ENCODE measurements around the gene DOCK3.

Gene DOCK3

GRCh38 chr3:50674349-50675178 lies at the start of gene DOCK3:
TSS of gene DOCK3 (plus strand) at chr3:50674927. CDS start at chr3:50675264, 337 bp downstream.
- Mint-ChIP-seq H3K4me1 (peaks cover 3% of the 10 kb centered on the region), H3K36me3 (no peaks in the 10 kb centered on the region), H3K9me3 (no peaks in the 10 kb centered on the region), H3K27ac (no peak within 1 kb of the TSS), H3K27me3 (peaks cover 20% of the 10 kb centered on the region), H3K4me3 (peak within 1 kb of the TSS; percentile 72)
- ATAC-seq (ENCODE audit: low read depth): peak; percentile 88
- peak; percentile 38 to 57 for DNase-seq (ENCODE audit: low spot score in 2 of 2)

GRCh38 chr3:50625231-50626182 lies 49.2 kb upstream of the DOCK3 start:
- no peak for DNase-seq (ENCODE audit: low spot score in 2 of 2)
- Mint-ChIP-seq H3K36me3 (no peaks in the 10 kb centered on the region), H3K4me1 (peaks cover 26% of the 10 kb centered on the region), H3K27me3 (no peaks in the 10 kb centered on the region), H3K4me3 (no peak overlapping the region), H3K27ac (no peak overlapping the region), H3K9me3 (no peaks in the 10 kb centered on the region)
- ATAC-seq (ENCODE audit: low read depth): no peak

- ATAC-seq (ENCODE audit: low read depth) (no peak), DNase-seq (ENCODE audit: low spot score in 2 of 2) (no peak)
- Mint-ChIP-seq H3K9me3 (no peaks in the 10 kb centered on the region), H3K27ac (no peak overlapping the region), H3K36me3 (no peaks in the 10 kb centered on the region), H3K27me3 (no peaks in the 10 kb centered on the region), H3K4me1 (peaks cover 28% of the 10 kb centered on the region), H3K4me3 (no peak overlapping the region)
Observed at GRCh38 chr3:50626401-50626800, 48.3 kb upstream of the DOCK3 start.

- no peak for ATAC-seq (ENCODE audit: low read depth)
- Mint-ChIP-seq H3K4me1 (peaks cover 30% of the 10 kb centered on the region), H3K9me3 (no peaks in the 10 kb centered on the region), H3K36me3 (no peaks in the 10 kb centered on the region), H3K27me3 (no peaks in the 10 kb centered on the region), H3K27ac (peak overlapping the region; percentile 60), H3K4me3 (no peak overlapping the region)
- no peak for DNase-seq (ENCODE audit: low spot score in 2 of 2)
Observed at GRCh38 chr3:50627407-50628051, 47.2 kb upstream of the DOCK3 start.

GRCh38 chr3:50628601-50629000 lies 46.1 kb upstream of the DOCK3 start:
- Mint-ChIP-seq H3K36me3 (no peaks in the 10 kb centered on the region), H3K4me3 (no peak overlapping the region), H3K9me3 (no peaks in the 10 kb centered on the region), H3K4me1 (peaks cover 28% of the 10 kb centered on the region), H3K27ac (no peak overlapping the region), H3K27me3 (no peaks in the 10 kb centered on the region)
- ATAC-seq (ENCODE audit: low read depth) (no peak), DNase-seq (ENCODE audit: low spot score in 2 of 2) (no peak)

GRCh38 chr3:50630394-50630793 lies 44.3 kb upstream of the DOCK3 start:
- peaks cover 19% of the 10 kb centered on the region for H3K4me1 Mint-ChIP-seq
- peak overlapping the region; percentile 2 for H3K4me3 Mint-ChIP-seq
- H3K27me3 Mint-ChIP-seq: no peaks in the 10 kb centered on the region
- H3K9me3 Mint-ChIP-seq: no peaks in the 10 kb centered on the region
- no peak for DNase-seq (ENCODE audit: low spot score in 2 of 2)
- ATAC-seq (ENCODE audit: low read depth): no peak
- no peak overlapping the region for H3K27ac Mint-ChIP-seq
- H3K36me3 Mint-ChIP-seq: peaks cover 2% of the 10 kb centered on the region

GRCh38 chr3:50630877-50631276 lies 43.9 kb upstream of the DOCK3 start:
- peak overlapping the region; percentile 42 for H3K27ac Mint-ChIP-seq
- peaks cover 19% of the 10 kb centered on the region for H3K4me1 Mint-ChIP-seq

GRCh38 chr3:50632450-50632849 lies 42.3 kb upstream of the DOCK3 start:
- no peaks in the 10 kb centered on the region for H3K27me3 Mint-ChIP-seq
- peak; percentile 43 for ATAC-seq (ENCODE audit: low read depth)
- peaks cover 2% of the 10 kb centered on the region for H3K36me3 Mint-ChIP-seq
- DNase-seq (ENCODE audit: low spot score in 2 of 2): no peak
- H3K4me1 Mint-ChIP-seq: peaks cover 25% of the 10 kb centered on the region
- H3K9me3 Mint-ChIP-seq: no peaks in the 10 kb centered on the region
- H3K27ac Mint-ChIP-seq: no peak overlapping the region
- H3K4me3 Mint-ChIP-seq: no peak overlapping the region

More at GRCh38 chr3:50630877-50631276, 43.9 kb upstream of the DOCK3 start:
- H3K4me3 Mint-ChIP-seq: no peak overlapping the region
- H3K27me3 Mint-ChIP-seq: no peaks in the 10 kb centered on the region
- DNase-seq (ENCODE audit: low spot score in 2 of 2) (no peak), ATAC-seq (ENCODE audit: low read depth) (no peak)
- peaks cover 2% of the 10 kb centered on the region for H3K36me3 Mint-ChIP-seq
- no peaks in the 10 kb centered on the region for H3K9me3 Mint-ChIP-seq

GRCh38 chr3:50633230-50633790 lies 41.4 kb upstream of the DOCK3 start:
- Mint-ChIP-seq H3K36me3 (peaks cover 2% of the 10 kb centered on the region), H3K4me3 (no peak overlapping the region), H3K9me3 (no peaks in the 10 kb centered on the region), H3K27me3 (no peaks in the 10 kb centered on the region), H3K4me1 (peaks cover 21% of the 10 kb centered on the region), H3K27ac (no peak overlapping the region)
- no peak for ATAC-seq (ENCODE audit: low read depth)
- no peak for DNase-seq (ENCODE audit: low spot score in 2 of 2)

- no peak overlapping the region for H3K27ac Mint-ChIP-seq
Observed at GRCh38 chr3:50635066-50635465, 39.7 kb upstream of the DOCK3 start.

GRCh38 chr3:50637011-50637410 lies 37.7 kb upstream of the DOCK3 start:
- ATAC-seq (ENCODE audit: low read depth): no peak
- no peak for DNase-seq (ENCODE audit: low spot score in 2 of 2)
- Mint-ChIP-seq H3K9me3 (no peaks in the 10 kb centered on the region), H3K36me3 (peaks cover 10% of the 10 kb centered on the region), H3K4me1 (peaks cover 9% of the 10 kb centered on the region), H3K4me3 (no peak overlapping the region), H3K27me3 (no peaks in the 10 kb centered on the region), H3K27ac (no peak overlapping the region)

More at GRCh38 chr3:50635066-50635465, 39.7 kb upstream of the DOCK3 start:
- no peak for DNase-seq (ENCODE audit: low spot score in 2 of 2)
- Mint-ChIP-seq H3K36me3 (peaks cover 2% of the 10 kb centered on the region), H3K4me1 (peaks cover 21% of the 10 kb centered on the region), H3K4me3 (no peak overlapping the region), H3K27me3 (no peaks in the 10 kb centered on the region), H3K9me3 (no peaks in the 10 kb centered on the region)
- no peak for ATAC-seq (ENCODE audit: low read depth)

- peaks cover 9% of the 10 kb centered on the region for H3K4me1 Mint-ChIP-seq
- ATAC-seq (ENCODE audit: low read depth): no peak
- no peaks in the 10 kb centered on the region for H3K9me3 Mint-ChIP-seq
- H3K27me3 Mint-ChIP-seq: no peaks in the 10 kb centered on the region
- DNase-seq (ENCODE audit: low spot score in 2 of 2): no peak
- no peak overlapping the region for H3K27ac Mint-ChIP-seq
- H3K4me3 Mint-ChIP-seq: no peak overlapping the region
- H3K36me3 Mint-ChIP-seq: peaks cover 13% of the 10 kb centered on the region
Observed at GRCh38 chr3:50637945-50638344, 36.8 kb upstream of the DOCK3 start.

GRCh38 chr3:50639055-50639494 lies 35.7 kb upstream of the DOCK3 start:
- Mint-ChIP-seq H3K27ac (no peak overlapping the region), H3K27me3 (no peaks in the 10 kb centered on the region), H3K36me3 (peaks cover 18% of the 10 kb centered on the region), H3K4me3 (no peak overlapping the region), H3K9me3 (no peaks in the 10 kb centered on the region), H3K4me1 (peaks cover 9% of the 10 kb centered on the region)
- ATAC-seq (ENCODE audit: low read depth) (no peak), DNase-seq (ENCODE audit: low spot score in 2 of 2) (no peak)

Measured in memory B cell (primary cell).